Smooth muscle cell (in vitro differentiated cells): ENCODE results near the gene ATIC. TPM values are rescaled to one million over a fixed set of nuclear protein-coding genes. Genes with fewer than 3 reads are reported as not detected.

Source experiments
- DNase-seq: peaks from one replicate; lab custom pipeline; 2025; ENCODE audit not compliant: unreplicated experiment; lab: John Stamatoyannopoulos, UW
- H2AFZ ChIP-seq: fragments of 200-600 bp; sonication (generic); 2 replicates; pipeline ENCODE4 v1.6.0; 2016; ENCODE audit warnings: antibody characterized with exemption, low read depth, mild to moderate bottlenecking
- H3F3A ChIP-seq: fragments of 200-600 bp; sonication (generic); 2 replicates; pipeline ENCODE4 v1.6.0; 2017; ENCODE audit warnings: antibody characterized with exemption, low read depth
- H3K27ac ChIP-seq: fragments of 200-600 bp; sonication (generic); 2 replicates; pipeline ENCODE4 v1.5.1; 2016; ENCODE audit warnings: low read depth, mild to moderate bottlenecking
- H3K27me3 ChIP-seq: fragments of 200-600 bp; sonication (generic); 2 replicates; pipeline ENCODE4 v1.6.1; 2016; ENCODE audit warnings: low read depth, mild to moderate bottlenecking
- H3K36me3 ChIP-seq: fragments of 200-600 bp; sonication (generic); 2 replicates; pipeline ENCODE4 v1.5.1; 2016; ENCODE audit warnings: low read depth
- H3K4me1 ChIP-seq: fragments of 200-600 bp; sonication (generic); 2 replicates; pipeline ENCODE4 v1.5.1; 2016; ENCODE audit warnings: low read depth
- H3K4me2 ChIP-seq: fragments of 200-600 bp; sonication (generic); 2 replicates; pipeline ENCODE4 v1.6.0; 2016; ENCODE audit warnings: mild to moderate bottlenecking
- H3K4me3 ChIP-seq: fragments of 200-600 bp; sonication (generic); 2 replicates; pipeline ENCODE4 v1.5.1; 2016; ENCODE audit warnings: mild to moderate bottlenecking
- H3K79me2 ChIP-seq: fragments of 200-600 bp; sonication (generic); 2 replicates; pipeline ENCODE4 v1.6.0; 2016; ENCODE audit warnings: low read depth, mild to moderate bottlenecking
- H3K9ac ChIP-seq: fragments of 200-600 bp; sonication (generic); 2 replicates; pipeline ENCODE4 v1.6.0; 2016; ENCODE audit warnings: low read depth
- H3K9me3 ChIP-seq: fragments of 200-600 bp; sonication (generic); replicated peaks from 2 replicates; pipeline ENCODE4 v1.5.1; 2016; ENCODE audit warnings: low read depth
- H4K20me1 ChIP-seq: fragments of 200-600 bp; sonication (generic); 2 replicates; pipeline ENCODE4 v1.6.0; 2016; ENCODE audit warnings: low read depth
- WGBS: methylation state at CpG from one replicate; pipeline ENCODE4 v1.1.7; 2016; ENCODE audit warnings: low lambda C conversion rate; 5-methylcytosine and 5-hydroxymethylcytosine counted together
- polyA plus RNA-seq: library from polyadenylated mRNA; unstranded; fragments of >200 nt; fragmentation: Nextera tagmentation; extraction: Ambion mirVana; gene quantifications from 2 replicates; pipeline ENCODE4 v1.2.1, GENCODE V29; 2016
- total RNA-seq: library from RNA; depleted of rRNA; stranded (reverse); fragments of >200 nt; gene quantifications from 2 replicates; pipeline ENCODE4 v1.2.3, GENCODE V29; 2014
- TF ChIP-seq, protein P1 (sequence below): fragments of 200-600 bp; sonication (generic); IDR thresholded peaks from 2 replicates; pipeline ENCODE4 v1.5.1; 2017; ENCODE audit warnings: borderline replicate concordance, mild to moderate bottlenecking, antibody characterized with exemption; ENCODE audit not compliant: insufficient read depth, poor library complexity, severe bottlenecking

The ATIC gene
- total and polyA plus RNA-seq, 2 experiments from 2014 or later: 28.3 to 67.7 TPM

- no peak overlapping the region for H2AFZ ChIP-seq
- peaks cover 10% of the 10 kb centered on the region for H4K20me1 ChIP-seq
- no peaks in the 10 kb centered on the region for H3K9me3 ChIP-seq
- TF ChIP-seq, protein P1, sequence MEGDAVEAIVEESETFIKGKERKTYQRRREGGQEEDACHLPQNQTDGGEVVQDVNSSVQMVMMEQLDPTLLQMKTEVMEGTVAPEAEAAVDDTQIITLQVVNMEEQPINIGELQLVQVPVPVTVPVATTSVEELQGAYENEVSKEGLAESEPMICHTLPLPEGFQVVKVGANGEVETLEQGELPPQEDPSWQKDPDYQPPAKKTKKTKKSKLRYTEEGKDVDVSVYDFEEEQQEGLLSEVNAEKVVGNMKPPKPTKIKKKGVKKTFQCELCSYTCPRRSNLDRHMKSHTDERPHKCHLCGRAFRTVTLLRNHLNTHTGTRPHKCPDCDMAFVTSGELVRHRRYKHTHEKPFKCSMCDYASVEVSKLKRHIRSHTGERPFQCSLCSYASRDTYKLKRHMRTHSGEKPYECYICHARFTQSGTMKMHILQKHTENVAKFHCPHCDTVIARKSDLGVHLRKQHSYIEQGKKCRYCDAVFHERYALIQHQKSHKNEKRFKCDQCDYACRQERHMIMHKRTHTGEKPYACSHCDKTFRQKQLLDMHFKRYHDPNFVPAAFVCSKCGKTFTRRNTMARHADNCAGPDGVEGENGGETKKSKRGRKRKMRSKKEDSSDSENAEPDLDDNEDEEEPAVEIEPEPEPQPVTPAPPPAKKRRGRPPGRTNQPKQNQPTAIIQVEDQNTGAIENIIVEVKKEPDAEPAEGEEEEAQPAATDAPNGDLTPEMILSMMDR: no peak
- no peaks in the 10 kb centered on the region for H3F3A ChIP-seq
- H3K4me2 ChIP-seq: no peak overlapping the region
- no peaks in the 10 kb centered on the region for H3K4me1 ChIP-seq
- peaks cover 11% of the 10 kb centered on the region for H3K36me3 ChIP-seq
- no peak overlapping the region for H3K9ac ChIP-seq
- 83% methylated on average over 5 of the region's 5 CpGs for WGBS
- peak overlapping the region; percentile 44 for H3K27ac ChIP-seq
- no peak overlapping the region for H3K4me3 ChIP-seq
- no peaks in the 10 kb centered on the region for H3K27me3 ChIP-seq
- peaks cover 16% of the 10 kb centered on the region for H3K79me2 ChIP-seq
- no peak for DNase-seq
Measured at GRCh38 chr2:215328066-215328465, 16.2 kb downstream of the ATIC start.

DNA sequence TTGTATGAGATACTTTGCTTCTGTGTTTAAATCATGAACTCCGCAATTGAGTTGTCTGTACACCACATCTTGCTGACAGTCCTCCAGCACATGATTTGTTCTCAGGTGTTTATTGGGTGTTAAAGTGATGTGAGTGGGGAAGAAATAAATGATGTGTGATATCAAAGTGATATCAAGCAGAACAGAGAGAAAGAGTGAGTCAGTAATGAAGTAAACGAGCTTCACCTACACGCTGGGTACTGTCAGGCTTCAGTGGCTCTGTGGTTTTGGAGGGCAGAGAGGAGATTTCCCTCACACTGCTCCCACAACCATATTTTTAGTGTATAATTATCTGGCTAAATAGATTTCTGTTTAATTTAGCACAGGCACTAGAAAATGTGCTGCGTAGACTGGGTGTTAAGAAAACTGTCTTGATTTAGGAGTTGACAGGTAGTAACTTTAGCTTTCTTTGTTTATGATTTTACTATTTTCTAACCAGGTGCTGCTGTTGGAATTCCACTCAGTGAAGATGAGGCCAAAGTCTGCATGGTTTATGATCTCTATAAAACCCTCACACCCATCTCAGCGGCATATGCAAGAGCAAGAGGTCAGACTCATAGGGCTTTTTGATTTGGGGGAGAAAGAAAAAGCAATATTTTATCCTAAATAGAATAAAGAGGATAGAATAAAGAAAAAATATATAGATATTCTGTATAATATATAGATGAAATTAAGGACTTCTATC, 21.2 kb downstream of the ATIC start:
- Histone ChIP-seq H3K9me3 (no peaks in the 10 kb centered on the region), H3K4me2 (no peak overlapping the region), H3K4me3 (no peak overlapping the region), H3K9ac (no peak overlapping the region), H4K20me1 (no peaks in the 10 kb centered on the region), H3F3A (no peaks in the 10 kb centered on the region), H3K36me3 (peaks cover 12% of the 10 kb centered on the region), H3K27me3 (no peaks in the 10 kb centered on the region), H3K4me1 (no peaks in the 10 kb centered on the region), H3K79me2 (peaks cover 4% of the 10 kb centered on the region), H3K27ac (no peak overlapping the region), H2AFZ (no peak overlapping the region)
- DNase-seq: no peak
- TF ChIP-seq, protein P1: no peak
- 90% methylated on average over 5 of the region's 5 CpGs for WGBS

- Histone ChIP-seq H3K4me3 (no peak overlapping the region), H2AFZ (no peak overlapping the region), H3K4me1 (no peaks in the 10 kb centered on the region), H3K36me3 (peaks cover 35% of the 10 kb centered on the region), H3F3A (no peaks in the 10 kb centered on the region), H3K9ac (no peak overlapping the region), H3K4me2 (no peak overlapping the region), H3K27ac (no peak overlapping the region), H3K27me3 (no peaks in the 10 kb centered on the region), H3K79me2 (no peaks in the 10 kb centered on the region), H3K9me3 (no peaks in the 10 kb centered on the region), H4K20me1 (no peaks in the 10 kb centered on the region)
- TF ChIP-seq, protein P1: no peak
- WGBS: 93% methylated on average over 7 of the region's 7 CpGs
- DNase-seq: no peak
Measured at GRCh38 chr2:215338883-215339679, 27.2 kb downstream of the ATIC start.
